OCI-LY1 (cell line): ENCODE results near the gene ANKFY1.

Experiments used
- CTCF ChIP-seq: fragments of 200-600 bp; sonication (generic), shearing (Covaris generic); IDR thresholded peaks from 2 replicates; pipeline ENCODE4 v1.5.1; 2017; ENCODE audit warnings: mild to moderate bottlenecking, antibody characterized with exemption, low read length, moderate library complexity, mixed read lengths
- EZH2 ChIP-seq: fragments of 200-600 bp; sonication (generic), shearing (Covaris generic); IDR thresholded peaks from 2 replicates; pipeline ENCODE4 v1.8.0; 2017; ENCODE audit warnings: borderline replicate concordance, mixed run types, mild to moderate bottlenecking, antibody characterized with exemption, low read length, moderate library complexity, mixed read lengths

GRCh38 chr17:4146641-4147040, 117.1 kb downstream of the ANKFY1 start:
- TF ChIP-seq CTCF = no peak
- TF ChIP-seq EZH2 = no peak
